Progenitor cell of endocrine pancreas (in vitro differentiated cells): Measurements from ENCODE around the gene LRRC27. TPM values are rescaled to one million over a fixed set of nuclear protein-coding genes. Genes with fewer than 3 reads are reported as not detected.

ENCODE experiments used
- DNase-seq: peaks from one replicate; pipeline ENCODE4 v3.0.0; 2021; ENCODE audit warnings: low spot score; ENCODE audit not compliant: unreplicated experiment
- H3K27ac Mint-ChIP-seq: 2 replicates; pipeline ENCODE4 v1.8.0; 2021; ENCODE audit warnings: mild to moderate bottlenecking, moderate library complexity, mixed read lengths
- H3K27me3 Mint-ChIP-seq: 2 replicates; pipeline ENCODE4 v1.8.0; 2021; ENCODE audit warnings: mixed read lengths
- H3K36me3 Mint-ChIP-seq: 2 replicates; pipeline ENCODE4 v1.8.0; 2022; ENCODE audit warnings: mixed read lengths; ENCODE audit not compliant: insufficient read depth
- H3K4me1 Mint-ChIP-seq: 2 replicates; pipeline ENCODE4 v1.8.0; 2021; ENCODE audit warnings: low read depth, mixed read lengths
- H3K4me3 Mint-ChIP-seq: 2 replicates; pipeline ENCODE4 v1.8.0; 2021; ENCODE audit warnings: low read depth, mild to moderate bottlenecking, moderate library complexity, mixed read lengths
- H3K9me3 Mint-ChIP-seq: 2 replicates; pipeline ENCODE4 v1.8.0; 2021; ENCODE audit warnings: low read depth, mixed read lengths
- total RNA-seq: library from RNA; stranded (reverse); gene quantifications from 2 replicates; pipeline ENCODE4 v1.2.1, GENCODE V29; 2021
- TF ChIP-seq, protein P1 (sequence below): fragments of 200-600 bp; sonication (generic); IDR thresholded peaks from one replicate; pipeline ENCODE4 v1.5.0; 2021; ENCODE audit warnings: antibody characterized with exemption, mild to moderate bottlenecking; ENCODE audit not compliant: unreplicated experiment

LRRC27 gene
- total RNA-seq, 1 donor from 2014 or later: 22.1 TPM

DNA sequence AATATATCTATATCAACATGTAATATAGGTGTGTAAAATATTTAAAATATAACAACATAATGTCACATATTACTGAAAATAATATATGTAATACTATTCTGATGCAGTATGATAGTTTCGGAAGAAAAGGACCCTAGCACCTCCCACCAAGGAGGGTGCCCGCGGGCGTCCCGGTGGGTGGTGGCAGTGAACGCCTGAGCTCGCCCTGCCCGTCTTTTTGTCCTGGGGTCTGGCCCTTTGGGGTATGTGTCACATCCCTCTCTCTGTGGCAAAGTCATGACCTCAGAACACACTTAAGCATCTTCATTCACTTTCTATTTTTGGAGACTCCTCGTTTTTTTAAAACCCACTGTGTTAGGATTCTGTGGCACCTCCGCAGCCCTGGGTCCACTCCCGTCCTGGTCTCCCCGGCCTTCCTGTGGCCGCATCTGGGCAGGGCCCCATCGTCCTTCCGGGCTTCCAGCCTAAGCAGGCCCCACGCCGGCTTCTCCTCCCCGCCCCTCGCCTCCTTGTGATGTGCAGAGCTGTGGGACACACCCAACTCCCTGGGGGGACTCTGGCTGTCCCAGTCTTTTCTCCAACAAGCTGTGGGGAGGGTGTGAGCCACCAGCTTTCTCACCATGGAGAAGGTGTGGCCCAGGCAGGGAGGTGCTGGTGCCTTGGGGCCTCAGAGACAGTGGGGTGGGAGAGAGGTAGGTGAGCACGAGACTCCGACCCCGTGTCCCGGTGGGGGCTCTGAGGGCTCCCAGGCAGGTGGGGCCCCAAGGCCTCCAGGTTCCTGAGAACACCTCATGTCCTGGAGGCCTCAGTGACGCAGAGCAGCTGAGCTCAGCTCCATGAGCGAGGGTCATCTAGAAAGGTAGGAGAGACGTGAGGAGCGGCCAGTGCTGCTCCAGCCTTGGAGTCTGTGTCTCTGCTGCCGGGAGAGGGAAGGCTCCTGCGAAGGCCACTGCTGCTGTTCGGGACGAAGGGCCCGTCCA, 81.5 kb downstream of the LRRC27 start:
- no peak overlapping the region for H3K4me3 Mint-ChIP-seq
- H3K4me1 Mint-ChIP-seq: peaks cover 33% of the 10 kb centered on the region
- H3K36me3 Mint-ChIP-seq: peaks cover 6% of the 10 kb centered on the region
- H3K27ac Mint-ChIP-seq: peak overlapping the region; percentile 10
- DNase-seq: no peak
- no peaks in the 10 kb centered on the region for H3K9me3 Mint-ChIP-seq
- no peaks in the 10 kb centered on the region for H3K27me3 Mint-ChIP-seq
- TF ChIP-seq, protein P1, sequence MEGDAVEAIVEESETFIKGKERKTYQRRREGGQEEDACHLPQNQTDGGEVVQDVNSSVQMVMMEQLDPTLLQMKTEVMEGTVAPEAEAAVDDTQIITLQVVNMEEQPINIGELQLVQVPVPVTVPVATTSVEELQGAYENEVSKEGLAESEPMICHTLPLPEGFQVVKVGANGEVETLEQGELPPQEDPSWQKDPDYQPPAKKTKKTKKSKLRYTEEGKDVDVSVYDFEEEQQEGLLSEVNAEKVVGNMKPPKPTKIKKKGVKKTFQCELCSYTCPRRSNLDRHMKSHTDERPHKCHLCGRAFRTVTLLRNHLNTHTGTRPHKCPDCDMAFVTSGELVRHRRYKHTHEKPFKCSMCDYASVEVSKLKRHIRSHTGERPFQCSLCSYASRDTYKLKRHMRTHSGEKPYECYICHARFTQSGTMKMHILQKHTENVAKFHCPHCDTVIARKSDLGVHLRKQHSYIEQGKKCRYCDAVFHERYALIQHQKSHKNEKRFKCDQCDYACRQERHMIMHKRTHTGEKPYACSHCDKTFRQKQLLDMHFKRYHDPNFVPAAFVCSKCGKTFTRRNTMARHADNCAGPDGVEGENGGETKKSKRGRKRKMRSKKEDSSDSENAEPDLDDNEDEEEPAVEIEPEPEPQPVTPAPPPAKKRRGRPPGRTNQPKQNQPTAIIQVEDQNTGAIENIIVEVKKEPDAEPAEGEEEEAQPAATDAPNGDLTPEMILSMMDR: no peak

DNA sequence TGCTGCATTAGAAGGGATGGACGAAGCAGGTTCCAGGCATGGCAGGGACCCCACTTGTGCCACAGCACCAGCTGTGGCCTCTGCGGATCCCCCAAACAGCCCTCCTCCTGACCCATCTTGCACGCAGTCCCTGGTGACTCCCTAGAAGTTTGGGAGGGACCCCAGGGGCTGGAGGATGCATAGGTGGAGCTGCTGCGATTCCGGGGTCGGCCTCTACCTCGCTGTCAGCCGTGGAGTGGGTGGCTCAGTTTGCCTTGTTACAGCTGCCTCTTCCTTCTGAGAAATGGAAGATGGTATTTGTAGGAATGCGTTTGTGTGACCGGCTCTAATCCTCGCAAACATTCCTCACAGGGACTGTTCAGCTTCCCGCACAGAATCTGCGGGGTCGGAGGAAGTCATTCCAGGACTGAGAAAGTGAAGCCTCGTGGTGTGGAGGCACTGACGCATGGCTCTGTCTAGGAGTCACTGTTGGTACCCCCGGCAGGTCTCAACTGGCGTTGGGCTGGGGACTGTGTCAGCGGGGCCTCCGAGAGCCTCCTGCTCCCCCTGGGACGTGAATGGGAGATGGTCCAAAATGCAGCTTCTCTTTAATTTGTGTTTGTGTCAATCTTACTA, 82.5 kb downstream of the LRRC27 start:
- Mint-ChIP-seq H3K36me3 (peaks cover 6% of the 10 kb centered on the region), H3K27me3 (no peaks in the 10 kb centered on the region), H3K27ac (no peak overlapping the region), H3K4me3 (no peak overlapping the region), H3K4me1 (peaks cover 35% of the 10 kb centered on the region), H3K9me3 (no peaks in the 10 kb centered on the region)
- no peak for DNase-seq
- TF ChIP-seq, protein P1: no peak

DNA sequence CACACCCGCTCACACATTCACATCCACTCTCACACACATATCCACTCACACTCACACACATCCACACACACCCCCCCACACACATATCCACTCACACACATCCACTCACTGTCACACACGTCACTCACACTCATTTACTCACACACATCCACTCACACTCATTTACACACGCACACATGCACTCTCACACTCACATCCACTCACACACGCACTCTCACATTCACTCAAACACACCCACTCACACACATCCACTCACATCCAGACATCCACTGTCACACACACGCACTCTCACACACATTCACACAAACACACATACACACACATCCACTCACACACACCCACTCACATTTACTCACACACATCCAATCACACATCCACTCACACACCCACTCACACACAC, 83.3 kb downstream of the LRRC27 start:
- Mint-ChIP-seq H3K27me3 (no peaks in the 10 kb centered on the region), H3K27ac (no peak overlapping the region), H3K9me3 (no peaks in the 10 kb centered on the region), H3K4me1 (peaks cover 29% of the 10 kb centered on the region), H3K4me3 (no peak overlapping the region), H3K36me3 (peaks cover 6% of the 10 kb centered on the region)
- TF ChIP-seq, protein P1: no peak
- DNase-seq: no peak

DNA sequence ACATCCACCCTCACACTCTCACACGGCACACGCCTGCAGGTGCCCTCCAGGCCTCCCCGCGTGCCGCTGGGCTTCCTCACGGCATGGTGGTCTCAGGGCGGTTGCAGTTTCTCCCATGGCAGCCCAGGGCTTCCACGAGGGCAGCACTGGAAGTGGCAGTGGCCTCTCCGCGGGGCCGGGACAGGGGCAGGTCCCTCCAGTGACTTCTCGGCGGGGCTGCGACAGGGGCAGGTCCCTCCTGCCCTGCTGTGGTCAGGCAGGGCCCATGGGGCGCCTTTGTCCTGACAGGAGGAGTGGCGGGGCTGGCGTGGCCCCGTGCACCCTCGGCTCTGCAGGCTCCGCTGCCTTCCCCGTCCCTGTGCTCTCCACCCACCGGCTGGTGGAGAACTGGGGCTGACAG, 84.0 kb downstream of the LRRC27 start:
- H3K4me1 Mint-ChIP-seq: peaks cover 31% of the 10 kb centered on the region
- no peaks in the 10 kb centered on the region for H3K9me3 Mint-ChIP-seq
- H3K27ac Mint-ChIP-seq: no peak overlapping the region
- H3K27me3 Mint-ChIP-seq: no peaks in the 10 kb centered on the region
- TF ChIP-seq, protein P1: no peak
- no peak overlapping the region for H3K4me3 Mint-ChIP-seq
- no peak for DNase-seq
- peaks cover 6% of the 10 kb centered on the region for H3K36me3 Mint-ChIP-seq

DNA sequence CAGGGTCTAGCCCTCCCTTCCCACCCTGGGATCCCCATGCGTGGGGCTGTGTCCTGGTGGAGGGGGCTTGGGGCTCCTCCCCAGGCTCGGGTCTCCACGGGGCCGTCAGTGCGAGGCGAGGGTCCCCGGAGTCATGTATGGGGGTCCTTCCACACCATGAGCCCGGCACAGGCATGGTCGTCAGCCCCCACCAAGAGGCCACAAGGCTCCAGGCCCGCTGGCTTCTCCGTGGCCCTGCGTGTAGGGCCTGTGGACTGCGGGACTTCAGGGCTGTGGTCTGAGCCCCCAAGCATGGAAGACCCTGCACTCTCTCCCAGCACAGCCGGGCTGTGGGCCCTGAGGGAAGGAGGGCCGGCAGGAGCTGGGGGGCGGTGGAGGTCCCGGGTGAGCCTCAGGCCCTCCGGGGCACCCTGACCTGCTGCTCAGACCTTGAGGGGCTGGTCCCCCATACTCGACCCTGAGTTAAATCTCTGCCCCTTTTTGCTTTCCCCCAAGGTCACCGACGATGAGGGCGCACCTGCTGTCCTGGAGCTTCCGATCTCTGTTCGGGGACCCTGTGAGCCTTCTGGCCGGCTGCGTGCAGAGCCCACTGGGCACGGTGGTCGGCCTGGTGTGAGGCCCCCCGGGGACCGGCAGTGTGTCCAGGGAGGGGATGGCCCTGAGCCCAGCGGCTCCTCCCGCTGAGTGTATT, 84.7 kb downstream of the LRRC27 start:
- Mint-ChIP-seq H3K9me3 (no peaks in the 10 kb centered on the region), H3K4me1 (peaks cover 27% of the 10 kb centered on the region), H3K36me3 (peaks cover 6% of the 10 kb centered on the region), H3K27ac (no peak overlapping the region), H3K4me3 (no peak overlapping the region), H3K27me3 (no peaks in the 10 kb centered on the region)
- DNase-seq: no peak
- TF ChIP-seq, protein P1: no peak
